GM18861 (cell line): Measurements from ENCODE around the gene PRCD.

Experiments used
- ATAC-seq: cut with Tn5 transposase; IDR thresholded peaks from one replicate; pipeline ENCODE4 v1.9.1; 2021; ENCODE audit not compliant: unreplicated experiment

PRCD gene

GRCh38 chr17:76567634-76568432, 28.0 kb downstream of the PRCD start:
- no peak for ATAC-seq

- ATAC-seq = no peak
These were observed 29.0 kb downstream of the PRCD start for GRCh38 chr17:76568811-76569221.

GRCh38 chr17:76569607-76570279, 29.9 kb downstream of the PRCD start:
- ATAC-seq = no peak

GRCh38 chr17:76570457-76570856, 30.6 kb downstream of the PRCD start:
- ATAC-seq = no peak

GRCh38 chr17:76570877-76571471, 31.1 kb downstream of the PRCD start:
- no peak for ATAC-seq

DNA sequence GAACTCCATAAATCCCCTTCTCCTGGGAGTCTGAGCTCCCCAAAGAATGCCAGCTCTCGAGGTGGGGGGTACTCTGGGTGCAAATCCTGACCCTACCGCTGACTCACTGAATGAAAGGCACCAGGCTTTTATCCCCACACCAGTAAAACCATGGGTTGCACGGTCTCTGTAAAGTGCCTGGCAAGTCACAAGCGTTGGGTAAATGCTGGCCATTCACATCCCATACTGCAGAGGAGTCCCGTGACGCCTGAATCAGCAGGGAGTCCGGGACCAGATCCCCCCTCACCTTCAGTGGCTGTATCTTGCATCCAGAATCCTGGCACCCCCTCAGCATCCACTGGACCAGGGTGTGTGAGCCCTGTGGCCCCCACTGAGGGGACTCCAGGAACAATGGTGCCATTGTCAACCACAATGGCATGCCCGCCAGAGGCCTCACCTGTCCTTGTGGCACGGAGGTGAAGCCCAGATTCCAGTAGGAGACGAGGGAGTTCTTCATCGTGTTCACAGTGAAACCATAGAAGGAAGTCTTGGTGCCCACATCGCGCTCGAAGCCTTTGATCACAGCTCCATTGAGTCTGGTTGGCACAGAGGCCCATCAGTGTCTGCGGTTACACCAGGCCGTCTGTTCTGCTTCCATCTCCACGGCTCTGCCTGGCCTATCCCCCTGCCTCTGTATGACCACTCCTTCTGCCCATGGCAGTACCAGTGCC, 32.5 kb downstream of the PRCD start:
- no peak for ATAC-seq

- no peak for ATAC-seq
These were observed 33.3 kb downstream of the PRCD start for GRCh38 chr17:76573096-76573495.

DNA sequence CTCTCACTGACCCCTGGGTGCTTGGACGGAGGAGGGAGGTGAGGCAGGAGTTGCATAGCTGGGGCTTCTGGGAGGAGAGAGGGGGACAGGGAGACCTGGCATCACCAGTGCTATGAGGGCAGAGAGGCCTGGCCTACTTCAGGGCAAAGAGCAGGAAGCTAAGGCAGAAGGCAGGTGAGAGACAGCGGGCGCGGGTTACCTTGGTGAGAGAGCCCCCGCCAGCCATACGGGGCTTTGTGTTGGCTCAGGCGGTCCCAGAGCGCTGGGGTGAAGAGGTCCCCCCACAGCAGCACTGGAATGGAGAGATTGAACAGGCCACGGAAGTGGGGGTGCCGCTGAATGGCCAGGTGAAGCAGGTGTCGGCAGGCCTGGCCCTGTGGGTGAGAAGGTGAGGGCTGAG, 34.3 kb downstream of the PRCD start:
- no peak for ATAC-seq

DNA sequence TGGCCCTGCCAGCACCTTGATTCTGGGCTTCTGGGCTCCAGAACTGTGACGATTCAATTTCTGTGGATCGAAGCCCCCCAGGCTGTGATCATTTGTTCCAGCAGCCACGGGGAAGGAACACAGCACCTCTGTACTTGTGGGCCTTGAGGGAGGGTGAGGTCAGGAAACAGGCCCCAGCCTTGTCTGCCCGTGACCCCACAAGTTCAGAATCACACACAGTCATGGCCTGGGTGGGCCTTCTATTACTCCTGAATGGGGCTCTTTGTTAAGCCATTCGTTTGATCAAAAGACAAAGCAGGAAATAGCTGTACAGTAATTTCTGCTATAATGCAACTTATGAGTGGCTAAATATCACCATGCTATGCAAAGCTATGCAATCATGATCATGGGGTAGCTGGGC, 35.7 kb downstream of the PRCD start:
- ATAC-seq = no peak

- no peak for ATAC-seq
These were observed 36.3 kb downstream of the PRCD start for GRCh38 chr17:76576189-76576588.

DNA sequence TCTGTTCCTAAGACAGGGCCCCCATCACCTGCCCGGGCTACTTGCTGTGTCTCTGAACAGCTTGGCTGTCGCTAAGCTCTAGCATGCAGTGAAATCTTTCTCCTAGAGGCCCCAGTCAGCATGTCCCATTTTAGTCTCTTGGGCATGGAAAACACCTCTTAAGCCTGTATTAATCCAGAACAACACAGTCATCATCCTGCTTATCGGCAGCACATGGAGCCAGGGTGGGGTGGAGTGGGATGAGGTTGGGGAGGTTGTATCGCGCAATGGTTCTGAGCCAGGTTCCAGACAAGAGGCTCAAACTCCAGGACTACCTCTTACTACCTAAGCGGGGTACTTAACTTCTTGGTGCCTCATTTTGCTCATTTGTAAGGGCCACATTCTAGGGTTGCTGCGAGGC, 38.0 kb downstream of the PRCD start:
- ATAC-seq = no peak

DNA sequence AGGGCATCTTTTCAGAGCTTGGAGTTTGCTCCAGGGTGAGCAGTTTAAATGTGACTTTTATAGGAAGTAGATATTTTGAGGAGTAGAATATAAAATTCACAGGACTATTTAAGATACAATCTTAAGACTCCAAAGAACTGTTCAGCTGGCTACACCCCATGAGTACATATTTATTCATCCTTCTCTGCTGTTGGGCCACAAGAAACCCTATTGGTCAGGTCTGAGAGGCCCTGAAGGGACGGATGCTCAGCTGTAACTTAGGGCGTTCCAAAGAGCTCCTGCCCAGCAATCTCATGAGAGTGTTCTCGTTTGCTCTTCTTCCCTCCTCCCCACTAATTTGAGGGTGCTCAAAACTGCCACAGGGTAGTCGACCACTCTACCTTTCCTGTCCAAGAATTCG, 38.5 kb downstream of the PRCD start:
- no peak for ATAC-seq

DNA sequence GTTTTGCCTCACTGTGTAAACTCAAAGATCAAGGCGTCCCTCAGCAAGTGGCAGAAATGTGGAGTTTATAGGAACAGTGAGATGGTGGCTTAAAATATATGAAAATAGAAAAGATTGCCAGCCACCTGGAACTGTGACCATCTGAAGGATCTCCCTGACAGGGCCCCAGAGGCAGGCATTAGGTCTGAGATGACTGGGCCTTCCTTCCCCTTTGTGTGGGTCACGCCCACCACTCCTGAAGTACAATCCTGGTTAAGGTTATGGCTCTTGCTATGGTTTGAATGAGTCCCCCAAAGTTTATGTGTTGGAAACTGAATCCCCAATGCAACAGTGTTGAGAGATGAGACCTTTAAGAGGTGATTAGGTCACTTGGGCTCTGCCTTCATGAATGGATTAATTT, 39.4 kb downstream of the PRCD start:
- ATAC-seq = no peak

- no peak for ATAC-seq
These were observed 41.7 kb downstream of the PRCD start for GRCh38 chr17:76581515-76581914.

DNA sequence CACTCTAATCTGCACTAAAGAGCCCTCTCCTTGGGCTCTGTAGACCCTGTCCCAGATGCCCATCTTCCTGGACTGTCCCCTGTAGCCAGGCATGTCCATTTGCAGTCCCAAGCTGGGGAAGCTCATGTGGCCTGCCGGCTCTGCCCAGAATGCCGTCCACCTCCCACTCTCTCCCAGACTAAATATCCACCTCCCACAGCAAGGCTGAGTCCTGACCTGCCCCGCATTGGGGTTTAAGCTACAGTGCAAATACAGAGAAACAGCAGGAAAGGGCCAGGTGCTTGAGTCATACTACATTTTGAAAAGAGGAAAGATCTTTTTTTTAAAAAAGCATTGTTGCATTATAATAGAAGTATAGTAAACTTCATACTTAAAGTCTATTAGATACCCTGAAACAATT, 42.8 kb downstream of the PRCD start:
- no peak for ATAC-seq

DNA sequence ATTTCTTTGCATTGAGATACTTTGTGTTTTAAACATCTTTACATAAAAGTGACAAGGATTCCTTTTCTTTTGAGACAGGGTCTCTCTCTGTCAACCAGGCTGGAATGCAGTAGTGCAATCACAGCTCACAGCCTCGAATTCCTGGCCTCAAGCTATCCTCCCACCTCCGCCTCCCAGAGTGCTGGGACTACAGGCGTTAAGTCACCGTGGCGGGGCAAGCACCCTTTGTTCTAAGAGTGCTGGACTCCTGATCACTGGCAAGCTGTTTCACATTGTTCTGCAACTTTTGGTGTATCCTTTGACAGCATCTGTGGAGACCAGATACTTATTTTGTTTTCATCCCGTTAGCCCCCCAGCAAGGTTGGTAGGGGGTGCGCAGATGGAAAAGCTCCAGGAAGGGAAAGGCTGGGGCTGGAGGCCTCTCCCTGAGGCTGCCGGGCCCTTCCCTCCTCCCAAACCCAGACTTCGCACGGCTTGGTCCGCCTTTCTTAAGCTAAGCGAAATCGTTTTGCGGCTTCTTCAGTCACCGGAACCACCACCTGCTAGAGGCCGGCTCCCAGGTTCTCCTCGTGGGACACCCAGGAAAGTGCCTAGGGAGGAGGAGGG, 44.7 kb downstream of the PRCD start:
- ATAC-seq = no peak

DNA sequence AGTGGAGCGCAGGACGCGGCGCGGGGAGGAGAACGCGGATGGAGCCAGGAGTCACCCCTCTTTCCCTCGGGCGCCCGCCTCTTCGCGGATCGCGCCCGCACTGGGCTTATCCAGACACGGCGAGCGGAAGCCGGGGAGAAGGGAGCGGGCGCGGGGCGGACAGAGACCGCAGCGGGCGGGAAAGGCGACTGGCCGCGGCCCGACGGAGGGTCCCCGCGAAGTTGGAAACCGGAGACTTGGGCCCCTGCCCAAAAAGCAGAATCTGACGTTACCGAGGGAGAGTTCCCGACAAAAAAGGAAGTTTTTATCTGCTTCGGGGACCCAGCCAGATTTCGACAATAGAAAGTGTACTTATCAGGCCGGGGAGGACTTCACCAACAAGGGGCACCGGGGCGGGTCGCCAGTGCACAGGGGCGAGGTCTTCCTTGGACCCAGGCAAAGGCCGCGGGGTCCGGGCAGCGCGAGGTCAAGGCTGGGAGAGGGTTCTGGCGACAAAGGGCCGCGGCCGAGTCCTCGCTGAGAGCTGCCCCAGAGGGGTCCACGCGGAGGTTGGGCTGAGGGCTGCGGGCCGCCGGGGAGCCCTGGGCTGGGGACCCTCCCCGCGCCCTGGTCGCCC, 45.3 kb downstream of the PRCD start:
- ATAC-seq = no peak

- no peak for ATAC-seq
These were observed 46.1 kb downstream of the PRCD start, which contains the start of gene ST6GALNAC2 for GRCh38 chr17:76585649-76586593. TSS of gene ST6GALNAC2 (minus strand) at chr17:76585860. CDS start at chr17:76585808, 52 bp downstream.

DNA sequence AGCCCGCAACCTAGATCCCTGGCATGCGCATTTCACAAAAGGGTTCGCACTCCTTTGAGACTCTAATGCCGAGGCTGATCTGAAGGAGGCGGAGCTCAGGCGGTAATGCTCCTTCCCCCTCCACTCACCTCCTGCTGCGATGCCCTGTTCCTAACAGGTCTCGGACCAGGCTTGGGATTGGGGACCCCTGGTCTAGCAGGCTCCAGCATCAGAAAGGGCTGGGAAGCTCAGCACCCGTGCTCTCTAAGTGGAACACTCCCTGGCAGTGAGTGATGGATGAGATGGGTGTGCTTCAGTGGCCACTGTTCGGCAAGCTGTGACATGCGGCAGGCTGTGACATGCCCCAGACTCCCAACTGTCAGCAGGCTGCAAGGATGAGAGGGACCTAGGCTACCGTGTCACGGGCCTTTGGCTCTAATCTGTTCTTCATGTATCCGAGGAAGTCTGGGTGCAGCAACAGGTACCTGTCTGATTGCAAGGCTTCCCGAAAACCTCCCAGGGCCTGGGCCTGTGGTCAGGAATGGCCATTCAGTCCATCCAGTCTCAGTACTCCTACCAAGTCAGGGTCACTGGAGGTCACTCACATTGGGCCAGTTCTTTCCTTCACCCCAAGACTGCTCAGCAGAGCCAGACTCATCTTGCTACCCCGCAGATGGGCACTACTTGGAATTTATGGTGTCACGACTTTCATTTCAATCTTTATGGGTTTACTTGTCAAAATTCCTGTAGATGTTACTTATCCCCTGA, 47.1 kb downstream of the PRCD start:
- no peak for ATAC-seq
